ENCODE data around the gene HERC4. TPM values are rescaled to one million over a fixed set of nuclear protein-coding genes. Genes with fewer than 3 reads are reported as not detected.

HERC4 gene
- total RNA-seq, 2 donors from 2014 or later = 53.8 to 60.1 TPM

GRCh38 chr10:68111584-68111983 lies 36.5 kb upstream of the HERC4 start:
- no peak overlapping the region for H3K27ac Mint-ChIP-seq
- Histone ChIP-seq H3K27me3 (ENCODE audit: control insufficient read depth, insufficient read depth, low read length, poor library complexity, severe bottlenecking) (no peaks in the 10 kb centered on the region), H3K4me1 (ENCODE audit: control insufficient read depth, insufficient read depth, low read length) (peaks cover 3% of the 10 kb centered on the region), H3K4me3 (ENCODE audit: low read length) (no peak overlapping the region), H3K9me3 (ENCODE audit: control insufficient read depth, low read length) (no peaks in the 10 kb centered on the region), H3K9ac (ENCODE audit: extremely low read depth, low read length, poor library complexity, severe bottlenecking) (no peak overlapping the region), H3K36me3 (ENCODE audit: control insufficient read depth, insufficient read depth, low read length) (no peaks in the 10 kb centered on the region), H3K27ac (ENCODE audit: low read depth, low read length) (no peak overlapping the region)
- H3K4me1 Mint-ChIP-seq = no peaks in the 10 kb centered on the region
- no peak overlapping the region for H3K4me3 Mint-ChIP-seq
- H3K27me3 Mint-ChIP-seq (ENCODE audit: insufficient read depth) = no peaks in the 10 kb centered on the region
- H3K9me3 Mint-ChIP-seq = no peaks in the 10 kb centered on the region
- WGBS, 2 experiments (ENCODE audit: insufficient coverage in 1 of 2, insufficient read length in 1 of 2) = 90% methylated on average over 2 of the region's 2 CpGs; no CpG with 5 or more reads in 1 of the 2 experiments
- TF ChIP-seq, protein P1, sequence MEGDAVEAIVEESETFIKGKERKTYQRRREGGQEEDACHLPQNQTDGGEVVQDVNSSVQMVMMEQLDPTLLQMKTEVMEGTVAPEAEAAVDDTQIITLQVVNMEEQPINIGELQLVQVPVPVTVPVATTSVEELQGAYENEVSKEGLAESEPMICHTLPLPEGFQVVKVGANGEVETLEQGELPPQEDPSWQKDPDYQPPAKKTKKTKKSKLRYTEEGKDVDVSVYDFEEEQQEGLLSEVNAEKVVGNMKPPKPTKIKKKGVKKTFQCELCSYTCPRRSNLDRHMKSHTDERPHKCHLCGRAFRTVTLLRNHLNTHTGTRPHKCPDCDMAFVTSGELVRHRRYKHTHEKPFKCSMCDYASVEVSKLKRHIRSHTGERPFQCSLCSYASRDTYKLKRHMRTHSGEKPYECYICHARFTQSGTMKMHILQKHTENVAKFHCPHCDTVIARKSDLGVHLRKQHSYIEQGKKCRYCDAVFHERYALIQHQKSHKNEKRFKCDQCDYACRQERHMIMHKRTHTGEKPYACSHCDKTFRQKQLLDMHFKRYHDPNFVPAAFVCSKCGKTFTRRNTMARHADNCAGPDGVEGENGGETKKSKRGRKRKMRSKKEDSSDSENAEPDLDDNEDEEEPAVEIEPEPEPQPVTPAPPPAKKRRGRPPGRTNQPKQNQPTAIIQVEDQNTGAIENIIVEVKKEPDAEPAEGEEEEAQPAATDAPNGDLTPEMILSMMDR (conservative IDR thresholded peaks at IDR 0.05) = no peak
- DNase-seq = no peak
- H3K36me3 Mint-ChIP-seq (ENCODE audit: low read depth) = no peaks in the 10 kb centered on the region

GRCh38 chr10:68110027-68110426 lies 34.9 kb upstream of the HERC4 start:
- Mint-ChIP-seq H3K4me1 (peaks cover 3% of the 10 kb centered on the region), H3K27ac (no peak overlapping the region), H3K9me3 (no peaks in the 10 kb centered on the region), H3K27me3 (ENCODE audit: insufficient read depth) (no peaks in the 10 kb centered on the region), H3K4me3 (no peak overlapping the region), H3K36me3 (ENCODE audit: low read depth) (no peaks in the 10 kb centered on the region)
- Histone ChIP-seq H3K27ac (ENCODE audit: low read depth, low read length) (no peak overlapping the region), H3K4me1 (ENCODE audit: control insufficient read depth, insufficient read depth, low read length) (peaks cover 3% of the 10 kb centered on the region), H3K9me3 (ENCODE audit: control insufficient read depth, low read length) (no peaks in the 10 kb centered on the region), H3K36me3 (ENCODE audit: control insufficient read depth, insufficient read depth, low read length) (no peaks in the 10 kb centered on the region), H3K9ac (ENCODE audit: extremely low read depth, low read length, poor library complexity, severe bottlenecking) (no peak overlapping the region), H3K27me3 (ENCODE audit: control insufficient read depth, insufficient read depth, low read length, poor library complexity, severe bottlenecking) (no peaks in the 10 kb centered on the region), H3K4me3 (ENCODE audit: low read length) (no peak overlapping the region)
- TF ChIP-seq, protein P1 (conservative IDR thresholded peaks at IDR 0.05) = no peak
- DNase-seq = no peak
- WGBS, 2 experiments (ENCODE audit: insufficient coverage in 1 of 2, insufficient read length in 1 of 2) = 100% methylated on average over 2 of the region's 2 CpGs; no CpG with 5 or more reads in 1 of the 2 experiments

GRCh38 chr10:68109331-68109730 lies 34.2 kb upstream of the HERC4 start, which contains the start of gene MYPN:
TSS of gene MYPN (plus strand) at chr10:68109488. CDS start at chr10:68121439, 11,951 bp downstream.
- H3K9ac ChIP-seq (ENCODE audit: extremely low read depth, low read length, poor library complexity, severe bottlenecking) = no peak within 1 kb of the TSS
- TF ChIP-seq, protein P1 (conservative IDR thresholded peaks at IDR 0.05) = no peak
- H3K36me3 Mint-ChIP-seq (ENCODE audit: low read depth) = no peaks in the 10 kb centered on the region
- no peak within 1 kb of the TSS for H3K4me3 Mint-ChIP-seq
- H3K27me3 ChIP-seq (ENCODE audit: control insufficient read depth, insufficient read depth, low read length, poor library complexity, severe bottlenecking) = no peaks in the 10 kb centered on the region
- DNase-seq = no peak
- no peaks in the 10 kb centered on the region for H3K9me3 ChIP-seq (ENCODE audit: control insufficient read depth, low read length)
- no peaks in the 10 kb centered on the region for H3K36me3 ChIP-seq (ENCODE audit: control insufficient read depth, insufficient read depth, low read length)
- H3K27ac ChIP-seq (ENCODE audit: low read depth, low read length) = no peak within 1 kb of the TSS
- no peak within 1 kb of the TSS for H3K27ac Mint-ChIP-seq
- H3K27me3 Mint-ChIP-seq (ENCODE audit: insufficient read depth) = no peaks in the 10 kb centered on the region
- peaks cover 3% of the 10 kb centered on the region for H3K4me1 Mint-ChIP-seq
- peaks cover 3% of the 10 kb centered on the region for H3K4me1 ChIP-seq (ENCODE audit: control insufficient read depth, insufficient read depth, low read length)
- WGBS, 2 experiments (ENCODE audit: insufficient coverage in 1 of 2, insufficient read length in 1 of 2) = 93 to 96% methylated on average over 3 of the region's 3 CpGs
- no peaks in the 10 kb centered on the region for H3K9me3 Mint-ChIP-seq
- no peak within 1 kb of the TSS for H3K4me3 ChIP-seq (ENCODE audit: low read length)
